ENCODE measurements around the gene PINK1.

DNA sequence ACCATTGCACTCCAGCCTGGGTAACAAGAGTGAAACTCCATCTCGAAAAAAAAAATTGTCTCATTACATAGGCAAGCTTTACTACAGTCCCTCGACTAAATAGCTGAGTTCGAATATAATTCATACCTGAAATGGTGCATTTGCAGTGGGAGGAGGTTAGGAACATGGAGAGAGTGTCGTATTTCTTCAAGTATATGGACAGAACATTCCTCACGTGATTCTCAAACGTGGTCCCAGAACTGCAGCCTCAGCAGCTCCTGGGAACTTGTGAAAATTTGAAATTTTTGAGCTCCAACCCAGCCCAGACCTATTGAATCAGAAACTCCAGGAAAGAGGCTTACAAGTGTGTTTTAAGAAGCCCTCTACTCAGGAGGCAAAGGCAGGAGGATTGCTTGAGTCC, 37.2 kb upstream of the PINK1 start:
- TF ChIP-seq, protein P1, sequence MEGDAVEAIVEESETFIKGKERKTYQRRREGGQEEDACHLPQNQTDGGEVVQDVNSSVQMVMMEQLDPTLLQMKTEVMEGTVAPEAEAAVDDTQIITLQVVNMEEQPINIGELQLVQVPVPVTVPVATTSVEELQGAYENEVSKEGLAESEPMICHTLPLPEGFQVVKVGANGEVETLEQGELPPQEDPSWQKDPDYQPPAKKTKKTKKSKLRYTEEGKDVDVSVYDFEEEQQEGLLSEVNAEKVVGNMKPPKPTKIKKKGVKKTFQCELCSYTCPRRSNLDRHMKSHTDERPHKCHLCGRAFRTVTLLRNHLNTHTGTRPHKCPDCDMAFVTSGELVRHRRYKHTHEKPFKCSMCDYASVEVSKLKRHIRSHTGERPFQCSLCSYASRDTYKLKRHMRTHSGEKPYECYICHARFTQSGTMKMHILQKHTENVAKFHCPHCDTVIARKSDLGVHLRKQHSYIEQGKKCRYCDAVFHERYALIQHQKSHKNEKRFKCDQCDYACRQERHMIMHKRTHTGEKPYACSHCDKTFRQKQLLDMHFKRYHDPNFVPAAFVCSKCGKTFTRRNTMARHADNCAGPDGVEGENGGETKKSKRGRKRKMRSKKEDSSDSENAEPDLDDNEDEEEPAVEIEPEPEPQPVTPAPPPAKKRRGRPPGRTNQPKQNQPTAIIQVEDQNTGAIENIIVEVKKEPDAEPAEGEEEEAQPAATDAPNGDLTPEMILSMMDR (IDR thresholded peaks at IDR 0.05; ENCODE audit: poor library complexity), result no peak
- TF ChIP-seq EZH2 (IDR thresholded peaks at IDR 0.05; ENCODE audit: borderline replicate concordance), result no peak
